Measurements from ENCODE around the gene ABCC11.

Gene ABCC11

GRCh38 chr16:48231727-48232492, 15.4 kb downstream of the ABCC11 start:
- no peaks in the 10 kb centered on the region for H3K9me3 ChIP-seq (ENCODE audit: insufficient read depth, low read length, severe bottlenecking)
- no peak overlapping the region for H2AFZ ChIP-seq (ENCODE audit: low read depth, low read length)
- no peak overlapping the region for H3K27ac ChIP-seq (ENCODE audit: low read length)
- DNase-seq (peak; percentile 32), ATAC-seq (ENCODE audit: insufficient read depth, low read depth) (peak; percentile 64; the same call in 2 of the 3 replicates)
- H4K20me1 ChIP-seq (ENCODE audit: insufficient read depth, low read length): no peaks in the 10 kb centered on the region
- H3K27me3 ChIP-seq (ENCODE audit: insufficient read depth, low read length, poor library complexity): no peaks in the 10 kb centered on the region
- H3K4me1 ChIP-seq (ENCODE audit: insufficient read depth, low read length): no peaks in the 10 kb centered on the region
- H3K4me3 ChIP-seq (ENCODE audit: low read depth in 1 of 2, low read length in 2 of 2): no peak overlapping the region
- no peaks in the 10 kb centered on the region for H3K36me3 ChIP-seq (ENCODE audit: insufficient read depth, low read length)
- TF ChIP-seq EZH2 (IDR thresholded peaks at IDR 0.05; ENCODE audit: borderline replicate concordance, low read depth, low read length, severe bottlenecking) (no peak), CTCF (IDR thresholded peaks at IDR 0.05; ENCODE audit: borderline replicate concordance, extremely low read depth, low read length, poor library complexity, severe bottlenecking) (peak; percentile 56)
- no peak overlapping the region for H3K9ac ChIP-seq (ENCODE audit: low read depth, low read length)
- no peaks in the 10 kb centered on the region for H3K79me2 ChIP-seq (ENCODE audit: insufficient read depth, low read length)
- no peak overlapping the region for H3K4me2 ChIP-seq (ENCODE audit: insufficient read depth, low read length)

- Histone ChIP-seq H3K27ac (ENCODE audit: low read length) (no peak overlapping the region), H3K9ac (ENCODE audit: low read depth, low read length) (no peak overlapping the region), H2AFZ (ENCODE audit: low read depth, low read length) (no peak overlapping the region), H3K9me3 (ENCODE audit: insufficient read depth, low read length, severe bottlenecking) (no peaks in the 10 kb centered on the region), H4K20me1 (ENCODE audit: insufficient read depth, low read length) (no peaks in the 10 kb centered on the region), H3K79me2 (ENCODE audit: insufficient read depth, low read length) (no peaks in the 10 kb centered on the region), H3K27me3 (ENCODE audit: insufficient read depth, low read length, poor library complexity) (no peaks in the 10 kb centered on the region), H3K4me3 (ENCODE audit: low read depth in 1 of 2, low read length in 2 of 2) (no peak overlapping the region), H3K4me2 (ENCODE audit: insufficient read depth, low read length) (no peak overlapping the region), H3K4me1 (ENCODE audit: insufficient read depth, low read length) (no peaks in the 10 kb centered on the region), H3K36me3 (ENCODE audit: insufficient read depth, low read length) (no peaks in the 10 kb centered on the region)
- ATAC-seq (ENCODE audit: insufficient read depth, low read depth): no peak
- DNase-seq: no peak
- TF ChIP-seq EZH2 (IDR thresholded peaks at IDR 0.05; ENCODE audit: borderline replicate concordance, low read depth, low read length, severe bottlenecking) (no peak), CTCF (IDR thresholded peaks at IDR 0.05; ENCODE audit: borderline replicate concordance, extremely low read depth, low read length, poor library complexity, severe bottlenecking) (no peak)
These were observed 21.9 kb downstream of the ABCC11 start for GRCh38 chr16:48225456-48225855.

GRCh38 chr16:48223490-48223889, 23.8 kb downstream of the ABCC11 start:
- Histone ChIP-seq H3K4me2 (ENCODE audit: insufficient read depth, low read length) (no peak overlapping the region), H3K79me2 (ENCODE audit: insufficient read depth, low read length) (no peaks in the 10 kb centered on the region), H3K9ac (ENCODE audit: low read depth, low read length) (no peak overlapping the region), H3K4me3 (ENCODE audit: low read depth in 1 of 2, low read length in 2 of 2) (no peak overlapping the region), H3K36me3 (ENCODE audit: insufficient read depth, low read length) (no peaks in the 10 kb centered on the region), H4K20me1 (ENCODE audit: insufficient read depth, low read length) (no peaks in the 10 kb centered on the region), H3K27me3 (ENCODE audit: insufficient read depth, low read length, poor library complexity) (no peaks in the 10 kb centered on the region), H3K9me3 (ENCODE audit: insufficient read depth, low read length, severe bottlenecking) (no peaks in the 10 kb centered on the region), H3K4me1 (ENCODE audit: insufficient read depth, low read length) (no peaks in the 10 kb centered on the region), H2AFZ (ENCODE audit: low read depth, low read length) (no peak overlapping the region), H3K27ac (ENCODE audit: low read length) (no peak overlapping the region)
- TF ChIP-seq CTCF (IDR thresholded peaks at IDR 0.05; ENCODE audit: borderline replicate concordance, extremely low read depth, low read length, poor library complexity, severe bottlenecking) (no peak), EZH2 (IDR thresholded peaks at IDR 0.05; ENCODE audit: borderline replicate concordance, low read depth, low read length, severe bottlenecking) (no peak)
- ATAC-seq (ENCODE audit: insufficient read depth, low read depth) (no peak), DNase-seq (no peak)
